B cell (primary cell): ENCODE measurements around the gene ARL3. TPM values are rescaled to one million over a fixed set of nuclear protein-coding genes. Genes with fewer than 3 reads are reported as not detected.
"Not testable (repeated sequence)": the region's sequence is repeated elsewhere in the genome, so short reads cannot be mapped to it uniquely, and the experiment has no call there.

Experiments
- ATAC-seq: fragments of 200-7000 bp; cut with Tn5 transposase; one replicate; pipeline ENCODE4 v1.10.0; 2021; ENCODE audit warnings: low read depth, mild to moderate bottlenecking, moderate number of reproducible peaks, moderate library complexity
- CTCF ChIA-PET: fragments of 350-600 bp; sonication (Branson Sonifier 250); formaldehyde crosslinking; loops from one replicate; lab custom pipeline; 2021; ENCODE audit warnings: antibody characterized with exemption, inconsistent platforms; lab: Charles Lee
- POLR2A ChIA-PET: fragments of 350-600 bp; sonication (Branson Sonifier 250); formaldehyde crosslinking; loops from one replicate; lab custom pipeline; 2021; ENCODE audit warnings: antibody characterized with exemption; lab: Charles Lee
- DNase-seq: peaks from one replicate; pipeline ENCODE4 v3.0.0; 2013
- H2AFZ ChIP-seq: 2 replicates; pipeline ENCODE4 v1.6.1; 2012; ENCODE audit warnings: mild to moderate bottlenecking, low read depth, low read length; ENCODE audit not compliant: insufficient read depth, poor library complexity, severe bottlenecking
- H3K27ac ChIP-seq, 2 donors: 1 replicate in 1 of 2; 2 replicates in 1 of 2; pipeline ENCODE4 v1.5.1; 2012 to 2013; ENCODE audit warnings: low read length in 2 of 2, mild to moderate bottlenecking in 2 of 2, moderate library complexity in 1 of 2
- H3K27me3 ChIP-seq, 4 experiments: fragments of 200-600 bp in 1 of 4; sonication (generic) in 1 of 4; replicated peaks in 1 of 4; 1 replicate in 2 of 4; 2 replicates in 2 of 4; pipeline versions ENCODE4 v1.6.1 to v1.7.0; 2013 to 2016; ENCODE audit warnings: low read length in 3 of 4, mild to moderate bottlenecking in 2 of 4, mixed read lengths in 1 of 4, moderate library complexity in 1 of 4; ENCODE audit not compliant: insufficient read depth in 4 of 4, control insufficient read depth in 3 of 4; ENCODE audit errors: control extremely low read depth in 1 of 4
- H3K36me3 ChIP-seq, 2 experiments: replicated peaks in 1 of 2; 1 replicate in 1 of 2; 2 replicates in 1 of 2; pipeline versions ENCODE4 v1.6.1 to v1.7.1; 2013; ENCODE audit warnings: low read length in 1 of 2; ENCODE audit not compliant: insufficient read depth in 2 of 2, control insufficient read depth in 1 of 2; ENCODE audit errors: control extremely low read depth in 1 of 2, extremely low read depth in 1 of 2
- H3K4me1 ChIP-seq, 2 donors: fragments of 200-600 bp in 1 of 2; sonication (generic) in 1 of 2; 1 replicate in 1 of 2; 2 replicates in 1 of 2; pipeline versions ENCODE4 v1.5.1 to v1.6.1; 2013 to 2017; ENCODE audit warnings: low read length in 2 of 2; ENCODE audit not compliant: control insufficient read depth in 2 of 2, insufficient read depth in 2 of 2
- H3K4me2 ChIP-seq: replicated peaks from 2 replicates; pipeline ENCODE3; 2012; ENCODE audit warnings: mild to moderate bottlenecking, low read depth, low read length; ENCODE audit not compliant: poor library complexity, severe bottlenecking
- H3K4me3 ChIP-seq, 5 experiments: fragments of 200-600 bp in 1 of 5; sonication (generic) in 1 of 5; 1 replicate in 3 of 5; 2 replicates in 2 of 5; pipeline versions ENCODE4 v1.5.1 to v1.7.0; 2011 to 2016; ENCODE audit warnings: low read length in 4 of 5, mild to moderate bottlenecking in 4 of 5, low read depth in 2 of 5, control low read depth in 1 of 5, moderate library complexity in 1 of 5; ENCODE audit not compliant: insufficient read depth in 1 of 5; ENCODE audit errors: control extremely low read depth in 1 of 5, extremely low read depth in 1 of 5
- H3K79me2 ChIP-seq: fragments of 200-600 bp; sonication (generic); one replicate; pipeline ENCODE4 v1.6.0; 2016; ENCODE audit warnings: low read length; ENCODE audit not compliant: control insufficient read depth, insufficient read depth
- H3K9ac ChIP-seq: fragments of 200-600 bp; sonication (generic); 2 replicates; pipeline ENCODE4 v1.6.1; 2017; ENCODE audit warnings: mild to moderate bottlenecking, low read length, moderate library complexity
- H3K9me3 ChIP-seq, 3 donors: one replicate each; pipeline versions ENCODE4 v1.6.1 to v1.7.1; 2013; ENCODE audit warnings: low read length in 2 of 3; ENCODE audit not compliant: control insufficient read depth in 2 of 3, insufficient read depth in 1 of 3; ENCODE audit errors: control extremely low read depth in 1 of 3
- H4K20me1 ChIP-seq: 2 replicates; pipeline ENCODE4 v1.6.0; 2012; ENCODE audit warnings: mild to moderate bottlenecking, low read length; ENCODE audit not compliant: insufficient read depth, control insufficient read depth, poor library complexity, severe bottlenecking
- H3K27ac Mint-ChIP-seq: one replicate; pipeline ENCODE4 v1.8.0; 2021; ENCODE audit warnings: mixed read lengths
- H3K27me3 Mint-ChIP-seq: one replicate; pipeline ENCODE4 v1.8.0; 2021; ENCODE audit warnings: mixed read lengths
- H3K4me1 Mint-ChIP-seq: one replicate; pipeline ENCODE4 v1.8.0; 2021; ENCODE audit warnings: mixed read lengths
- H3K4me3 Mint-ChIP-seq: one replicate; pipeline ENCODE4 v1.8.0; 2021; ENCODE audit warnings: mixed read lengths
- H3K9me3 Mint-ChIP-seq: one replicate; pipeline ENCODE4 v1.8.0; 2022; ENCODE audit warnings: mixed read lengths; ENCODE audit not compliant: insufficient read depth
- EZH2 ChIP-seq: IDR thresholded peaks from 2 replicates; pipeline ENCODE4 v1.6.1; 2012; ENCODE audit warnings: borderline replicate concordance, low read depth, mild to moderate bottlenecking, moderate library complexity, low read length; ENCODE audit not compliant: insufficient read depth, poor library complexity, severe bottlenecking
- WGBS: methylation state at CpG from one replicate; pipeline ENCODE4 v1.1.5; 2013; ENCODE audit warnings: missing lambda C conversion rate; ENCODE audit not compliant: insufficient coverage; 5-methylcytosine and 5-hydroxymethylcytosine counted together
- intact Hi-C: fragments of 100-400 bp; cut with micrococcal nuclease; formaldehyde crosslinking; loops from one replicate; pipeline ENCODE4 v1.10.0; 2022
- polyA plus RNA-seq: library from polyadenylated mRNA; depleted of rRNA; stranded (reverse); fragments of >200 nt; gene quantifications from 2 replicates; pipeline ENCODE4 v1.2.3, GENCODE V29; 2012
- total RNA-seq, 2 donors: library from RNA; stranded (reverse); fragments of 120-200 nt in 1 of 2; gene quantifications; 1 replicate in 1 of 2; 2 replicates in 1 of 2; pipeline versions ENCODE4 v1.2.3 to v1.2.4, GENCODE V29; 2013 to 2022
- TF ChIP-seq, protein P1 (sequence below): fragments of 200-600 bp; IDR thresholded peaks from one replicate; pipeline ENCODE4 v1.8.0; 2022; ENCODE audit warnings: antibody characterized with exemption, mild to moderate bottlenecking

Gene ARL3
- total and polyA plus RNA-seq, 2 donors (not counting 1 experiment from before 2014, with no cell fraction given), result 0.91 to 5.5 TPM

DNA sequence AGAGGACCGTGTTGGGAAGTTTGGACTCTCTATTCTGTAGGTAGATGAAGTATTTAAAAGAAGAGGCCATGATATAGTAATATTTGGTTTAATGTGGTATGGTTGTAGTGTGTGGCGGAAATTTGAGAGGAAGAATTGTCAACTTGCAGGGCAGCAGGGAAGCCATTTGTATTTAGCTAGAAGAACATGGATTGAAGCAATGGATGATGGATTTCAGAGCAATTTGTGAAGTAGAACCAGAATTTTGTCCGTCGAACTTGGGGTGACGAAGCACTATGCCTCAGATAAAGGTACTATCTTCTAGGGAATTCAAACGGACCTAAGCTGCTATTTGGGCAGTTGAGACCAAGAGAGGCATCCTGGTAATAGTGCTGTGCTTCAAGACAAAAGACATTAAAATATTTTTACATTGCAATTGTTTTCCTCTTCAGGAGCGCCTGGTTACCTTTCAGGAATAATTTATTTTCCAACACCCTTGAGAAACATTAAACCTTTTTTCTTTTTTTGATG is 28.9 kb upstream of the ARL3 start:
- DNase-seq (no peak), ATAC-seq (no peak)
- no peak overlapping the region for H3K27ac ChIP-seq
- H2AFZ ChIP-seq, result peak overlapping the region; percentile 87
- peaks cover 2 to 4% of the 10 kb centered on the region in 2 experiments for H3K36me3 ChIP-seq
- H3K4me1 ChIP-seq, result peaks cover 24 to 25% of the 10 kb centered on the region in 2 donors
- TF ChIP-seq, protein P1, sequence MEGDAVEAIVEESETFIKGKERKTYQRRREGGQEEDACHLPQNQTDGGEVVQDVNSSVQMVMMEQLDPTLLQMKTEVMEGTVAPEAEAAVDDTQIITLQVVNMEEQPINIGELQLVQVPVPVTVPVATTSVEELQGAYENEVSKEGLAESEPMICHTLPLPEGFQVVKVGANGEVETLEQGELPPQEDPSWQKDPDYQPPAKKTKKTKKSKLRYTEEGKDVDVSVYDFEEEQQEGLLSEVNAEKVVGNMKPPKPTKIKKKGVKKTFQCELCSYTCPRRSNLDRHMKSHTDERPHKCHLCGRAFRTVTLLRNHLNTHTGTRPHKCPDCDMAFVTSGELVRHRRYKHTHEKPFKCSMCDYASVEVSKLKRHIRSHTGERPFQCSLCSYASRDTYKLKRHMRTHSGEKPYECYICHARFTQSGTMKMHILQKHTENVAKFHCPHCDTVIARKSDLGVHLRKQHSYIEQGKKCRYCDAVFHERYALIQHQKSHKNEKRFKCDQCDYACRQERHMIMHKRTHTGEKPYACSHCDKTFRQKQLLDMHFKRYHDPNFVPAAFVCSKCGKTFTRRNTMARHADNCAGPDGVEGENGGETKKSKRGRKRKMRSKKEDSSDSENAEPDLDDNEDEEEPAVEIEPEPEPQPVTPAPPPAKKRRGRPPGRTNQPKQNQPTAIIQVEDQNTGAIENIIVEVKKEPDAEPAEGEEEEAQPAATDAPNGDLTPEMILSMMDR, result no peak
- no peak for TF ChIP-seq EZH2
- H3K9me3 ChIP-seq, result no peaks in the 10 kb centered on the region
- peak overlapping the region; percentile 87 for H3K9ac ChIP-seq
- Mint-ChIP-seq H3K27ac (peak overlapping the region; percentile 88), H3K4me1 (peaks cover 36% of the 10 kb centered on the region), H3K9me3 (no peaks in the 10 kb centered on the region), H3K27me3 (no peaks in the 10 kb centered on the region), H3K4me3 (peak overlapping the region; percentile 89)
- ChIA-PET POLR2A (interaction anchor here (0.5 to 1.6 kb wide), 10 partner anchors 28 to 624 kb away, joined by 3 to 13 read pairs (median 5); partner anchors contain the start of genes ARL3, SFXN2, TAF5 and TRIM8), CTCF (interaction anchor here (0.9 to 3.7 kb wide), 5 partner anchors 9 to 321 kb away, joined by 3 to 14 read pairs (median 3); partner anchors contain the start of genes ARL3 and SFXN2)
- peaks cover 0 to 2% (median 0%) of the 10 kb centered on the region in 4 experiments for H3K27me3 ChIP-seq
- peak overlapping the region; percentile 10 to 77 (median 42) for H3K4me3 ChIP-seq
- peaks cover 45% of the 10 kb centered on the region for H3K79me2 ChIP-seq
- whole genome bisulfite sequencing, result 100% methylated on average over 2 of the region's 7 CpGs
- intact Hi-C loops, result loop anchor here (1.0 to 10.0 kb wide), 6 partner anchors 29 to 622 kb away; partner anchors contain the start of genes ACTR1A, ARL3, BORCS7 and CNNM2
- H3K4me2 ChIP-seq, result peak overlapping the region; percentile 85
- peaks cover 10% of the 10 kb centered on the region for H4K20me1 ChIP-seq

DNA sequence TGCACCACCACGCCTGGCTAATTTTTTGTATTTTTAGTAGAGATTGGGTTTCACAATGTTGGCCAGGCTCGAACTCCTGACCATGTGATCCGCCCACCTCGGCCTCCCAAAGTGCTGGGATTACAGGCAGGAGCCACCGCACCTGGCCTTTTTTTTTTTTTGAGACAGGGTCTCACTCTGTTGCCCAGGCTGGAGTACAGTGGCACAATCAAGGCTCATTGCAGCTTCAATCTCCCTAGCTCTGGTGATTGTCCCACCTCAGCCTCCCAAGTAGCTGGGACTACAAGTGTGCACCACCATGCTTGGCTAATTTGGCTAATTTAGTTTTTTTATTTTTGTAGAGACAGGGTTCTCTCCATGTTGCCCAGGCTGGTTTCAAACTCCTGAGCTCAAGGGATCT is 28.1 kb upstream of the ARL3 start:
- intact Hi-C loops, result loop anchor here (2.0 to 10.0 kb wide), 3 partner anchors 52 to 622 kb away; partner anchors contain the start of genes ACTR1A, SUFU and TAF5
- H3K36me3 ChIP-seq, H3K9me3 ChIP-seq, H3K9me3 Mint-ChIP-seq, H3K4me3 ChIP-seq, H3K27ac ChIP-seq, H3K4me2 ChIP-seq, H3K27me3 Mint-ChIP-seq, H3K9ac ChIP-seq, DNase-seq, H4K20me1 ChIP-seq, POLR2A ChIA-PET, H3K27ac Mint-ChIP-seq, H3K27me3 ChIP-seq, ATAC-seq: not testable (repeated sequence)
- CTCF ChIA-PET, result interaction anchor here (1.1 kb wide), 1 partner anchor 9 kb away, joined by 3 read pairs; no protein-coding TSS in a partner anchor
- peak overlapping the region; percentile 72 for H3K4me3 Mint-ChIP-seq
- WGBS, result 91% methylated on average over 4 of the region's 5 CpGs
- Histone ChIP-seq H3K4me1 (peaks cover 24 to 25% of the 10 kb centered on the region in 2 donors), H3K79me2 (peaks cover 37% of the 10 kb centered on the region), H2AFZ (peak overlapping the region; percentile 87)
- peaks cover 36% of the 10 kb centered on the region for H3K4me1 Mint-ChIP-seq
